Lower leg skin (tissue), 3 donors: ENCODE measurements around the gene DPP6.

Experiments used
- POLR2A ChIP-seq, 2 donors: fragments of 450-650 bp; IDR thresholded peaks; one replicate each; pipeline ENCODE4 v1.6.1; 2016 to 2017; ENCODE audit warnings: antibody characterized with exemption in 2 of 2, mild to moderate bottlenecking in 1 of 2, moderate library complexity in 1 of 2
- TF ChIP-seq, protein P1 (sequence below), 3 donors: fragments of 450-650 bp; IDR thresholded peaks; one replicate each; pipeline ENCODE4 v1.5.1; 2016; ENCODE audit warnings: antibody characterized with exemption in 3 of 3, mild to moderate bottlenecking in 3 of 3, moderate library complexity in 2 of 3

DNA sequence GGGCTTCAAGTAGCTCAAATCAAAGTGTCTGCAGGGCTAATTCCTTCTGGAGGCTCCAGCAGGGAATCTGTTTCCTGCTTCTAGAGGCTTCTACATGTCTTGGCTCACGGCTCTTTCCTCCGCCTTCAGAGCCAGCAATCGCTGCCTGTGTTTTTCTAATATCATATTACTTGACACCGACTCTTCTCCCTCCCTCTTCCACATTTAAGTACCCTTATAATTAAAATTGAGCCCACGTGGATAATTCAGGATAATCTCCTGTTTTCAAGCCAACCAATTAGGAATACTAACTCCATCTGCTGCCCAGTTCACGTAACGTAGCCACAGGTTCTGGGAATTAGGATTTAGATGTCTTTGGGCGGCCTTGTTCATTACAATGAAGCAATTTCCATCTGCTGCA, 372.2 kb downstream of the DPP6 start:
- TF ChIP-seq, protein P1, sequence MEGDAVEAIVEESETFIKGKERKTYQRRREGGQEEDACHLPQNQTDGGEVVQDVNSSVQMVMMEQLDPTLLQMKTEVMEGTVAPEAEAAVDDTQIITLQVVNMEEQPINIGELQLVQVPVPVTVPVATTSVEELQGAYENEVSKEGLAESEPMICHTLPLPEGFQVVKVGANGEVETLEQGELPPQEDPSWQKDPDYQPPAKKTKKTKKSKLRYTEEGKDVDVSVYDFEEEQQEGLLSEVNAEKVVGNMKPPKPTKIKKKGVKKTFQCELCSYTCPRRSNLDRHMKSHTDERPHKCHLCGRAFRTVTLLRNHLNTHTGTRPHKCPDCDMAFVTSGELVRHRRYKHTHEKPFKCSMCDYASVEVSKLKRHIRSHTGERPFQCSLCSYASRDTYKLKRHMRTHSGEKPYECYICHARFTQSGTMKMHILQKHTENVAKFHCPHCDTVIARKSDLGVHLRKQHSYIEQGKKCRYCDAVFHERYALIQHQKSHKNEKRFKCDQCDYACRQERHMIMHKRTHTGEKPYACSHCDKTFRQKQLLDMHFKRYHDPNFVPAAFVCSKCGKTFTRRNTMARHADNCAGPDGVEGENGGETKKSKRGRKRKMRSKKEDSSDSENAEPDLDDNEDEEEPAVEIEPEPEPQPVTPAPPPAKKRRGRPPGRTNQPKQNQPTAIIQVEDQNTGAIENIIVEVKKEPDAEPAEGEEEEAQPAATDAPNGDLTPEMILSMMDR (IDR thresholded peaks at IDR 0.05): no peak
- TF ChIP-seq POLR2A (IDR thresholded peaks at IDR 0.05): no peak
